Stomach (tissue), 9 donors: ENCODE data around the gene RPL37A. TPM values are rescaled to one million over a fixed set of nuclear protein-coding genes. Genes with fewer than 3 reads are reported as not detected.
A peak's percentile ranks its signal among the peaks of the same experiment; 100 is the strongest.

ENCODE experiments used
- DNase-seq, 2 donors: peaks; one replicate each; pipeline versions ENCODE4 v3.0.0 to v3.0.0-alpha.2; 2013 to 2019
- H3K27ac ChIP-seq, 5 donors: fragments of 200-600 bp in 4 of 5; sonication (generic) in 4 of 5; one replicate each; pipeline ENCODE4 v1.5.1; 2013 to 2019; ENCODE audit warnings: mild to moderate bottlenecking in 1 of 5, moderate library complexity in 1 of 5
- H3K27me3 ChIP-seq, 3 donors: fragments of 200-600 bp; sonication (generic); one replicate each; pipeline ENCODE4 v1.5.1; 2017 to 2019; ENCODE audit warnings: mixed run types in 1 of 3
- H3K36me3 ChIP-seq, 4 donors: fragments of 200-600 bp; sonication (generic); 1 replicate in 3 of 4; 2 replicates in 1 of 4; pipeline ENCODE4 v1.5.1; 2016 to 2019
- H3K4me1 ChIP-seq, 4 donors: fragments of 200-600 bp; sonication (generic); one replicate each; pipeline ENCODE4 v1.5.1; 2016 to 2019
- H3K4me3 ChIP-seq, 4 donors: fragments of 200-600 bp; sonication (generic) in 3 of 4; one replicate each; pipeline ENCODE4 v1.5.1; 2016 to 2019; ENCODE audit warnings: mild to moderate bottlenecking in 1 of 4
- H3K9me3 ChIP-seq, 4 donors: fragments of 200-600 bp; sonication (generic); one replicate each; pipeline ENCODE4 v1.5.1; 2016 to 2019
- EP300 ChIP-seq: sonication (generic); formaldehyde crosslinking; IDR thresholded peaks from one replicate; pipeline ENCODE4 v1.6.1; 2017; ENCODE audit warnings: antibody characterized with exemption
- POLR2A ChIP-seq, 4 donors: fragments of 450-650 bp; IDR thresholded peaks; one replicate each; pipeline ENCODE4 v1.6.1; 2016; ENCODE audit warnings: antibody characterized with exemption in 4 of 4, control low read depth in 2 of 4, mild to moderate bottlenecking in 1 of 4, moderate library complexity in 1 of 4
- POLR2AphosphoS5 ChIP-seq, 3 donors: sonication (generic); formaldehyde crosslinking; IDR thresholded peaks; one replicate each; pipeline ENCODE4 v1.6.1; 2016; ENCODE audit warnings: antibody characterized with exemption in 3 of 3
- WGBS, 5 donors: extraction: QIAGEN DNeasy Blood & Tissue Kit in 3 of 5; methylation state at CpG; one replicate each; pipeline versions ENCODE4 v1.1.5 to v1.1.7; 2013 to 2018; 5-methylcytosine and 5-hydroxymethylcytosine counted together
- intact Hi-C: fragments of 100-400 bp; cut with DNase I; formaldehyde crosslinking; loops from one replicate; pipeline ENCODE4 v1.15.1; 2023; ENCODE audit warnings: low total_unique reads
- polyA plus RNA-seq, 3 donors: library from polyadenylated mRNA; stranded (reverse); fragments of 200-250 nt; gene quantifications; one replicate each; pipeline ENCODE4 v1.2.3, GENCODE V29; 2013
- total RNA-seq, 5 donors: library from RNA; depleted of rRNA; stranded (reverse); fragments of >200 nt; gene quantifications; one replicate each; pipeline versions ENCODE4 v1.1.0 to v1.2.3, GENCODE V29; 2014 to 2016
- TF ChIP-seq, protein P1 (sequence below), 7 experiments: fragments of 450-650 bp in 4 of 7; fragments of 200-600 bp in 3 of 7; sonication (generic) in 3 of 7; IDR thresholded peaks; one replicate each; pipeline ENCODE4 v1.5.1; 2016 to 2019; ENCODE audit warnings: antibody characterized with exemption in 7 of 7, control low read depth in 2 of 7, mild to moderate bottlenecking in 1 of 7
- donor health status: healthy with polysubstance abuse.
- donor health status: Bipolar disorder and iron deficiency.
- donor health status: healthy.

Gene RPL37A
- total and polyA plus RNA-seq, 8 donors: 115 to 5,853 (median 2,284) TPM

DNA sequence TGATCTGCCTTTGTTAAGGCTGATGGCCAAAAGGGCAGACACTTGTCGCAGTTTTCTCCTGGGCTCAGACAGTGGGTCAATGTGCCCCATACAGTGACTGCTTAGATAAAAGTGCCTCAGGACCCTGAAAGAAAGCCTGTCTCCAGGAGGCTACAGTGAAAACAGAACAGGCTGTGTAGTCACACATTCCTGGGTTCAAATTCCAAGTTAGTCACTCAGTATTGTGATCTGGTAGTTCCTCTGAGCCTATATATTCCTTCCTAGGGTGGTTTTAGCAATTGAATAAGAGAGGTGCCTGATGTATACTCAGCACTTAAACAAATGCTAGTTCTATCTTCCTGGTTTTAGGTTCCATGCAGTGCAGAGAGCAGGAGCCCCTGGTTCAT lies 54.4 kb downstream of the RPL37A start:
- no peaks in the 10 kb centered on the region for H3K9me3 ChIP-seq
- no peaks in the 10 kb centered on the region for H3K27me3 ChIP-seq
- no peak overlapping the region for H3K4me3 ChIP-seq
- intact Hi-C loops: no loop called here
- no peaks in the 10 kb centered on the region for H3K36me3 ChIP-seq
- H3K4me1 ChIP-seq: peaks cover 14 to 69% (median 43%) of the 10 kb centered on the region in 4 donors
- peak overlapping the region in 1 of 5 donors; percentile 74 for H3K27ac ChIP-seq
- no peak for DNase-seq
- WGBS, 5 donors: 93 to 100% (median 96%) methylated on average over 1 of the region's 1 CpG
- no peak for TF ChIP-seq POLR2AphosphoS5 (IDR thresholded peaks at IDR 0.05)
- no peak for TF ChIP-seq POLR2A (IDR thresholded peaks at IDR 0.05)
- TF ChIP-seq EP300: no peak
- TF ChIP-seq, protein P1, sequence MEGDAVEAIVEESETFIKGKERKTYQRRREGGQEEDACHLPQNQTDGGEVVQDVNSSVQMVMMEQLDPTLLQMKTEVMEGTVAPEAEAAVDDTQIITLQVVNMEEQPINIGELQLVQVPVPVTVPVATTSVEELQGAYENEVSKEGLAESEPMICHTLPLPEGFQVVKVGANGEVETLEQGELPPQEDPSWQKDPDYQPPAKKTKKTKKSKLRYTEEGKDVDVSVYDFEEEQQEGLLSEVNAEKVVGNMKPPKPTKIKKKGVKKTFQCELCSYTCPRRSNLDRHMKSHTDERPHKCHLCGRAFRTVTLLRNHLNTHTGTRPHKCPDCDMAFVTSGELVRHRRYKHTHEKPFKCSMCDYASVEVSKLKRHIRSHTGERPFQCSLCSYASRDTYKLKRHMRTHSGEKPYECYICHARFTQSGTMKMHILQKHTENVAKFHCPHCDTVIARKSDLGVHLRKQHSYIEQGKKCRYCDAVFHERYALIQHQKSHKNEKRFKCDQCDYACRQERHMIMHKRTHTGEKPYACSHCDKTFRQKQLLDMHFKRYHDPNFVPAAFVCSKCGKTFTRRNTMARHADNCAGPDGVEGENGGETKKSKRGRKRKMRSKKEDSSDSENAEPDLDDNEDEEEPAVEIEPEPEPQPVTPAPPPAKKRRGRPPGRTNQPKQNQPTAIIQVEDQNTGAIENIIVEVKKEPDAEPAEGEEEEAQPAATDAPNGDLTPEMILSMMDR (IDR thresholded peaks at IDR 0.05): no peak

Other genes with a start within 250 kb of the RPL37A start
- under 1 TPM in 1 of 5 donors, not detected in 4; 0.55 TPM for gene MARCHF4, start 126.4 kb upstream of the RPL37A start, total RNA-seq
- gene MARCHF4, start 126.4 kb upstream of the RPL37A start, polyA plus RNA-seq: under 1 TPM; 0.10 to 0.50 (median 0.31) TPM
- gene SMARCAL1, start 86.4 kb upstream of the RPL37A start, total RNA-seq: 100 to 1,000 TPM in 1 of 5 donors, 10 to 100 TPM in 4; 13.0 to 152 (median 30.9) TPM
- 10 to 100 TPM in 1 of 3 donors, 1 to 10 TPM in 2; 5.8 to 10.2 (median 6.8) TPM for gene SMARCAL1, start 86.4 kb upstream of the RPL37A start, polyA plus RNA-seq
- 100 to 1,000 TPM; 180 to 636 (median 529) TPM for gene IGFBP2, start 134.6 kb downstream of the RPL37A start, total RNA-seq
- gene IGFBP2, start 134.6 kb downstream of the RPL37A start, polyA plus RNA-seq: 100 to 1,000 TPM; 106 to 285 (median 238) TPM
- 100 to 1,000 TPM; 166 to 923 (median 548) TPM for gene IGFBP5, start 196.7 kb downstream of the RPL37A start, total RNA-seq
- gene IGFBP5, start 196.7 kb downstream of the RPL37A start, polyA plus RNA-seq: 100 to 1,000 TPM in 2 of 3 donors, 10 to 100 TPM in 1; 92.1 to 215 (median 128) TPM